GM18870 (cell line): ENCODE measurements around the gene POLR1A.

ENCODE experiments used
- ATAC-seq: cut with Tn5 transposase; IDR thresholded peaks from one replicate; pipeline ENCODE4 v1.9.1; 2021; ENCODE audit warnings: moderate library complexity; ENCODE audit not compliant: unreplicated experiment

The POLR1A gene

DNA sequence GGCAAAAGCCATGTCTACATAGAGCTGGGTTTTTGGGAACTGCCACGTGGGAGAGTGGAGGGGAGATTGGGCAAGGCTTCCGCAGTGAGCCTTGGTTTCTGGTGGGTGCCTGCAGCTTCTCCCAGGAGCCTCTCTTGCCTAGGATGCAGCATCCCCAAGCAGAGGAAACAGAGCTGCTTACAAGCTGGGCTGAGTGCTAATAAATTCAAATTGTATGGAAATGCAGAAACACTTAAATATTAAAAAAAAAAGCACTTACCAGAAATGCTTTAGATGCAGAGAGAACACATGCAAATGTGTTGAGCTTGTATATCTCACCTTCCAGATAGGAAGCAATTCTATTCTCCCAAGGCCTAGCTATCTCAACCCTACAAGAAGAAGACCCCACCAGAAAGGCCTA lies 120.9 kb downstream of the POLR1A start:
- no peak for ATAC-seq

DNA sequence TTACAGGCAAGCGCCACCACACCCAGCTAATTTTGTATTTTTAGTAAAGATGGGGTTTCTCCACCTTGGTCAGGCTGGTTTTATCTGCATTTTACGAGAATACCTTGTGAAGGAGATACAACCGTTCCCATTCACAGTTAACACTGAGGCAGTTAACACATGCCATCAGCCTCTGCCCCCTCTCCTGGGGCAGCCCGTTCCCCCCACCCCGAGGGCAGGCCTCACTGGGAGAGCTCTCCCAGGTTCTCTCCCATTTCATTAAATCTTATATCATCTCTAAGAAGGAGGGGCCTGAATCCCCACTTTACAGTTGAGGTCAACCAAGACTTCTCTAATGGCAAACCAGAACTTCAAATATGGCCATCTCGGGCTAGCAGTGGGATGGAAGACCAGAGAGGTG lies 121.9 kb downstream of the POLR1A start:
- no peak for ATAC-seq

DNA sequence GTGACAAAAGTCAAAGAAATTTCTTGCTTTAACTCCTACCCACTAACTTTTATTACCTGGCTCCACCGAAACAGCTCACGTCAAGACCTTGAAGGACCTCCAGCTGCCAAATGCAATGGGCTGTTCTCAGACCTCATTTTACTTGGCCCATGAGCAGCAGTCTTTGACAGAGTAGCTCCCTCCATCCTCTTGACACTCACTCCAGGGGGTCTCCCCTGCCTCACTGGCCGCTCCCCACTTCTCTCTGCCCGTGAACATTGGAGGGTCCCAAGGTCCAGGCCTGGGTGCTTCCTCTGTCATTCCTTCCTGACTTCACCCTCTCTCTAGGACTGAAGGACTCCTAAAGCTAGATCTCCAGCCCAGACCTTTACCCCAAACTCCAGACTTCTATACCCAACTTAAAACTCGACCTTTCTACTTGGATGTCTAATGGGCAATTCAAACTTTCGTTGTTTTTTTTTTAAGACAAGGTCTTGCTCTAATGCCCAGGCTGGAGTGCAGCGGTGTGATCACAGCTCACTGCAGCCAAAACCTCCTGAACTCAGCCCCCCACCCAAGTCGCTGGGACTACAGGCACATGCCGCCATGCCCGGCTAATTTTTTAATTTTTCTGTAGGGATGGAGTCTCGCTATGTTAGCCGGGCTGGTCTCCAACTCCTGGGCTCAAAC lies 124.0 kb downstream of the POLR1A start:
- no peak for ATAC-seq

DNA sequence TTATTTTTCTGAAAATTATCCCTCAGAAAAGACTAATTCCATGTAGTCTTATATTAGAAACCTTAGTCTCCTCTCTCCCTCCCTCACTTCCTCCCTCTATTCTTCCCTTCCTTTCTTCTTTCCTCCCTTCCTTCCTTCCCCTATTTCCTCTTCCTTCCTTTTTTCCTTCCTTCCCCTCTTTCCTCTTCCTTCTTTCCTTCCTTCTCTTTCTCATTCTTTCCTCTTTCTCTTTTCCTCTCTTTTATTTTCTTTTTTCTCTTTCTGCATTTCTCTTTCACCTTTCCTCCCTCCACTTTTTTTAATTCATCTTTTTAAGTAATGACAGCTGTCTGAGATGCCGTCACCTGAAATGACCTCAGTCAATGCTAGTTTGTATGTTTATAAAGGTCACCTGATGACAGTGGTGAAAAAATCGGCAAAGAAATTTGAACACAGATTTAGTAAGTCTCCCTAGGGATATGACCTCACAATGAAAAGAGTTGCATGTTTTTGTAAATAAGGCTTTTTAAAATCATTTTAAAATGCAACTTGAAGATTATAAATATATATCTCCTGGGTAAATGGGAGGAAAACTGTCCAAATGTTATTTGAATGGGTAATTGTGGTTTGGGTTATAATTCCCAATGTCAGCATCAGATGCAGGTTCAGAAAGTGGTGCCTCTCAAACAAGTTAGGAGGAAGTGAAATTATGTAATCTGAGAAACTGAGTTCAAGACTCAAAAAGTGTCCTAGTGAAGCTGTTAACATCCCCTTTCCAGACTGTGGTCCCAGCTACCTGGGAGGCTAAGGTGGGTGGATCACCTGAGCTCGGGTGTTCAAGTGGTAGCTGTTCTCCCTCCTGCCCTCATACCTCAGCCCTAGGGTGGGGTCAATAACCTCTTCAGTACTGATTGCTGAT lies 126.6 kb downstream of the POLR1A start:
- no peak for ATAC-seq

DNA sequence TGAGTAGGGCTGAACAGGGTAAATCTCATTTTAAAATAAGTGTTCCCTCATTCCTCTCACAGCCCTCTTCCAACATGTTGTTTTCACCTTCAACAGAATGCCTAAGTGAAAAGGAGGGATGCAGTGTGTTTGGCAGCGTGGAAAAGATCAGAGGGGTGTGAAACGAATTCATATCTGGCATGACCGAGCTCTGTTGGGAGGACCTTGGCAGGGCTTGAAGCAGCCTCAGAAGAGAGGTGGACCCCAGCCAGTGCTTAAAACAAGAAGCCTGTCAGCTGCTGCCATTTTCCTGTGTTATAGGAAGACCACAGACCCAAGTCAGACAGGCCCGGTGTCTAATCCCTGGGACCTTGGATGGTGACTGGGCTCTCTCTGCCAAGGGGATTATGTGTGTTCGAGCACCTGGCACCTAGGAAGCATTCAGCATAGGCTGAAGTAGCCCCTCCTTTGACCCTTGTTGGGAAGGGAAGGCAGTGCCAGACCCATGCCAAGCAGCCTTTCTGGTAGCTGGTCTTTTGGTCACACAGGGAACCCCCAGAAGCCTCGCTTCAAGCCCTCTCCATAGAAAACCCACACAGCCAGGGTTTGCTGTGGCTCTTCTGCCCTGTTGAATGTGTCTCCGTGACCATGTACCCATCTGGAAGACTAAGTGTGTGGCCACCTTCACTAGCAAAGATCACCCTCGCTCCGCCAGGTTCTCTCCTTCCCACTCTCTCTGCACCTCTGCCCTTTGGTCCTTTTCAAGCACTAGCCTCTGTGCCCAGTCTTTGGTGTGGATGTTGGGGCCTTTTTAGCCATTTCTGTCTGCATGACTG lies 129.4 kb downstream of the POLR1A start:
- no peak for ATAC-seq

DNA sequence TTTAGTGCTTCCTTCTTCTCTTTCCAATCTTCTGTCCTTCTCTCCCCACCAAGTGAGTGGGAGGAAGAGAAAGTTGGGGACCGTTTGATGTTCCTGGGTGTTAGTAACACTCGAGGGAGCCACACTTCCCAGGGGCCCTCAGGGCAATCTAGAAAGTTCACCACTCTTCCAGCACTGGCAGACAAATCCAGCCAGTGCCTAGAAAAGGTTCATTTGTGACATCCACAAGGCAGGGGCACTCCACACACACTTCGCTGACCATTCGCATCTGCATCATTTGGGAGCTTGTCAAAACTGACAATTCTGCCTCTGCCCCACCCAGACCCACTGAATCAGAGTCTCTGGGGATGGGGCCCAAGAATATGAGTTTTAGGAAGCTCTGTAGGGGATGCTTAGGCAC lies 130.1 kb downstream of the POLR1A start:
- no peak for ATAC-seq

DNA sequence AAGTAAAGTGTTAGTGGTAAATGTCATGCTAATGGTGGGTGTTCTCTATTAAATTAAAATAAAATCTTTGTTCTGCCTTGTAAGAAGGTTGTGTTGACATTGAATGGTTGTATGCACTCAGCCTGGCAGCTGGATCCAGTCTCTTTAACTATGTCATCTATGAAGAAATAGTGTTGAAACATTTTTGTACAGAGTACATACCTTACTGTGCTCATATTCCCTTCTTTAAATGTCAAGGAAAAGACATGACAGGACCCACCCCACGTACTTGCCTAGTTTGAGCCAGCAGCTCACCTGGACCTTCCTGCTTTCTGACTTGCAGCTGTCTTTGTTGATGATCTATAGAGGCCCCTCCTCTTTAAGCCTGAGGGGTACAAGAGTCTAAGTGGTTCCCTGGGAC lies 131.3 kb downstream of the POLR1A start:
- no peak for ATAC-seq

DNA sequence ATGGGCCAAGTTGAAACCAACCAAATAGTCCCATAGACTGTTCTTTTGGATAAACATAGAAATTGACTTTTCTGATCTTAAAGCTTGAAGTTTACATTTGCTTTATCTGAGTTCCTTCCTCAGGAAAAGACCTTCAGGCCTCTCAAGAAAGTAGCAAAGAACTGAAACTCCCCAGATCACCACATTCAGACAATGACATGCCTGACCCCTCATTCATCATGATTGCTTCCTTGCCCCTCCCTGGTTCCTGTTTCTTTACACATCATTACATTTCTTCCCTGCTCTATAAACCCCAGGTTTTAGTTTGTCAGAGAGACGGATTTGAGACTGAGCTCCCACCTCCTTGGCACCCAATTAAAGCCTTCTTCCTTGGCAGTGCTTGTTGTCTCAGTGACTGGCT lies 133.3 kb downstream of the POLR1A start:
- no peak for ATAC-seq

DNA sequence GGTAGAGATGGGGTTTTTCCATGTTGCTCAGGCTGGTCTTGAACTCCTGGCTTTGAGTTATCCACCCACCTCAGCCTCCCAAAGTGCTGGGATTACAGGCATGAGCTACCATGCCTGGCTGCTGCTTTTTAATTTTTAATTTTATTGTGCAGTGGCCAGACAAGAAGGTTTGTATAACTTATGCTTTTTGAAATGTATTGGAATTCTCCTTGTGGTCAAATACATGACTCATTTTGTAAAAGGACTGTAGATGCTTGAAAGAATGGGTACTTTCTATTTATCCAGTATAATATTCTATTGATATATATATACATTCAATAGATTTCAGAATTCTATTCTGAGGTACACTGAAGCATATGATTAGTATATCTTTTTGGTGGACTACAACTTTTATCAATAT lies 134.3 kb downstream of the POLR1A start:
- ATAC-seq: no peak
